Gastrocnemius medialis (tissue), 4 donors: ENCODE results near the gene PLPP3.

Experiments
- POLR2A ChIP-seq, 2 donors: fragments of 450-650 bp; IDR thresholded peaks; one replicate each; pipeline ENCODE4 v1.6.1; 2017; ENCODE audit warnings: antibody characterized with exemption in 2 of 2, mild to moderate bottlenecking in 2 of 2, moderate library complexity in 2 of 2
- TF ChIP-seq, protein P1 (sequence below), 5 experiments: fragments of 450-650 bp in 3 of 5; fragments of 200-600 bp in 2 of 5; sonication (generic) in 2 of 5; IDR thresholded peaks in 4 of 5; conservative IDR thresholded peaks in 1 of 5; 1 replicate in 4 of 5; 2 replicates in 1 of 5; pipeline ENCODE4 v1.5.1; 2016 to 2019; ENCODE audit warnings: antibody characterized with exemption in 5 of 5, mild to moderate bottlenecking in 3 of 5, moderate library complexity in 3 of 5

DNA sequence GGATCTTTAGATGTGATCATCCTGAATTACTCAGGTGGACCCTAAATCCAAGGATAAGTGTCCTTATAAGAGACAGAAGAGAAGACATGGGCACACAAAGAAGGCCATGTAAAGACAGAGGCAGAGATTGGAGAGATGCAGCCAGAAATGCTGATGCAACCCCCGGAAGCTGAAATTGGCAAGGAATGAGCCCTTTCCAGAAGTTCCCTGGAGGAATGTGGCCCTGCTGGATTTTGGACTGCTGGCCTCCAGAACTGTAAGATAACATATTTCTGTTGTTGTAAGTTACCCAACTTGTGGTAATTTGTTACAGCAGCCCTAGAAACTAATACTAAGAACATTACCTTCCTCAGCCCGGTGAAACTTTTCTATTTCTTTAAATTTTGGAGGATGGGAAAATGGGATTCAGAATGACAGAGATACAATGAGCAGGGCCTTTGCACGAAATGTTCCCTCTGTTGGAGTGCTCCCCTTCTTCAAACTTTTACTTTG lies 11.2 kb upstream of the PLPP3 start:
- TF ChIP-seq, protein P1, sequence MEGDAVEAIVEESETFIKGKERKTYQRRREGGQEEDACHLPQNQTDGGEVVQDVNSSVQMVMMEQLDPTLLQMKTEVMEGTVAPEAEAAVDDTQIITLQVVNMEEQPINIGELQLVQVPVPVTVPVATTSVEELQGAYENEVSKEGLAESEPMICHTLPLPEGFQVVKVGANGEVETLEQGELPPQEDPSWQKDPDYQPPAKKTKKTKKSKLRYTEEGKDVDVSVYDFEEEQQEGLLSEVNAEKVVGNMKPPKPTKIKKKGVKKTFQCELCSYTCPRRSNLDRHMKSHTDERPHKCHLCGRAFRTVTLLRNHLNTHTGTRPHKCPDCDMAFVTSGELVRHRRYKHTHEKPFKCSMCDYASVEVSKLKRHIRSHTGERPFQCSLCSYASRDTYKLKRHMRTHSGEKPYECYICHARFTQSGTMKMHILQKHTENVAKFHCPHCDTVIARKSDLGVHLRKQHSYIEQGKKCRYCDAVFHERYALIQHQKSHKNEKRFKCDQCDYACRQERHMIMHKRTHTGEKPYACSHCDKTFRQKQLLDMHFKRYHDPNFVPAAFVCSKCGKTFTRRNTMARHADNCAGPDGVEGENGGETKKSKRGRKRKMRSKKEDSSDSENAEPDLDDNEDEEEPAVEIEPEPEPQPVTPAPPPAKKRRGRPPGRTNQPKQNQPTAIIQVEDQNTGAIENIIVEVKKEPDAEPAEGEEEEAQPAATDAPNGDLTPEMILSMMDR (IDR thresholded peaks at IDR 0.05 in 4 of 5, conservative IDR thresholded peaks at IDR 0.05 in 1 of 5): no peak
- TF ChIP-seq POLR2A (IDR thresholded peaks at IDR 0.05): no peak
